ENCODE measurements around the gene STXBP6. TPM values are rescaled to one million over a fixed set of nuclear protein-coding genes. Genes with fewer than 3 reads are reported as not detected.

STXBP6 gene
- total RNA-seq, 1 experiment from 2014 or later: 12.3 TPM

DNA sequence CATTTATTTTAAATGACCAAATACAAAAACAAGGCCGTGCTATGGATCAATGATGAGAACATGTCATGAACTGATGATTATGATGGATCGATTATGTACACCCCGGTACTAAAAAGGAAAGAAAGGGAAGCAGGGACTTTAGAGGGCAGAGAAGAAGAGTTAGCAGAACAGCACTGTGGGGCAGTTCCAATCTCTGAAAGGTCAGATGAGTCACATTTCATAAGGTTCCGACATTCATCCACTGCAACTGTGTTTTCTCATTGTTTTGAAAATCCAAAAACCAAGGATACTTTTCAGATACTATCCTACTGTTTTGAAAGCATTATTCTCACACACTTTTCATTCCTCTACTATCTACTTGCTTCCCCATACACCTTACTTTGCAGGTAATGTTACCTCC is 169.3 kb downstream of the STXBP6 start:
- CTCF ChIA-PET: no interaction called here
- BruUV-seq (replicated peaks): no TSS peak
- no peak overlapping the region for H3K4me3 ChIP-seq
- no peak for TF ChIP-seq EZH2 (IDR thresholded peaks at IDR 0.05; ENCODE audit: low read depth)
- TF ChIP-seq, protein P1, sequence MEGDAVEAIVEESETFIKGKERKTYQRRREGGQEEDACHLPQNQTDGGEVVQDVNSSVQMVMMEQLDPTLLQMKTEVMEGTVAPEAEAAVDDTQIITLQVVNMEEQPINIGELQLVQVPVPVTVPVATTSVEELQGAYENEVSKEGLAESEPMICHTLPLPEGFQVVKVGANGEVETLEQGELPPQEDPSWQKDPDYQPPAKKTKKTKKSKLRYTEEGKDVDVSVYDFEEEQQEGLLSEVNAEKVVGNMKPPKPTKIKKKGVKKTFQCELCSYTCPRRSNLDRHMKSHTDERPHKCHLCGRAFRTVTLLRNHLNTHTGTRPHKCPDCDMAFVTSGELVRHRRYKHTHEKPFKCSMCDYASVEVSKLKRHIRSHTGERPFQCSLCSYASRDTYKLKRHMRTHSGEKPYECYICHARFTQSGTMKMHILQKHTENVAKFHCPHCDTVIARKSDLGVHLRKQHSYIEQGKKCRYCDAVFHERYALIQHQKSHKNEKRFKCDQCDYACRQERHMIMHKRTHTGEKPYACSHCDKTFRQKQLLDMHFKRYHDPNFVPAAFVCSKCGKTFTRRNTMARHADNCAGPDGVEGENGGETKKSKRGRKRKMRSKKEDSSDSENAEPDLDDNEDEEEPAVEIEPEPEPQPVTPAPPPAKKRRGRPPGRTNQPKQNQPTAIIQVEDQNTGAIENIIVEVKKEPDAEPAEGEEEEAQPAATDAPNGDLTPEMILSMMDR (conservative IDR thresholded peaks at IDR 0.05): no peak
- H3K4me1 ChIP-seq (replicated peaks; ENCODE audit: insufficient read depth): no peaks in the 10 kb centered on the region
- no peak for DNase-seq
- H3K9me3 ChIP-seq (ENCODE audit: insufficient read depth, low read depth): no peaks in the 10 kb centered on the region
- no peak overlapping the region for H3K27ac ChIP-seq
- intact Hi-C loops (cut with micrococcal nuclease; ENCODE audit: unreplicated experiment): no loop called here
- no peaks in the 10 kb centered on the region for H4K20me1 ChIP-seq (ENCODE audit: insufficient read depth)
- H3K9me2 ChIP-seq (ENCODE audit: insufficient read depth): no peaks in the 10 kb centered on the region
- no peaks in the 10 kb centered on the region for H3K36me3 ChIP-seq (ENCODE audit: low read depth)
- POLR2A ChIA-PET (ENCODE audit: unreplicated experiment): no interaction called here
- no peaks in the 10 kb centered on the region for H3K27me3 ChIP-seq (ENCODE audit: insufficient read depth, low read depth)
- H2AFZ ChIP-seq: no peak overlapping the region
- no peak overlapping the region for H3K4me2 ChIP-seq
- no peaks in the 10 kb centered on the region for H3F3A ChIP-seq (ENCODE audit: insufficient read depth, low read depth)
- H3K79me2 ChIP-seq (ENCODE audit: low read depth): no peaks in the 10 kb centered on the region

DNA sequence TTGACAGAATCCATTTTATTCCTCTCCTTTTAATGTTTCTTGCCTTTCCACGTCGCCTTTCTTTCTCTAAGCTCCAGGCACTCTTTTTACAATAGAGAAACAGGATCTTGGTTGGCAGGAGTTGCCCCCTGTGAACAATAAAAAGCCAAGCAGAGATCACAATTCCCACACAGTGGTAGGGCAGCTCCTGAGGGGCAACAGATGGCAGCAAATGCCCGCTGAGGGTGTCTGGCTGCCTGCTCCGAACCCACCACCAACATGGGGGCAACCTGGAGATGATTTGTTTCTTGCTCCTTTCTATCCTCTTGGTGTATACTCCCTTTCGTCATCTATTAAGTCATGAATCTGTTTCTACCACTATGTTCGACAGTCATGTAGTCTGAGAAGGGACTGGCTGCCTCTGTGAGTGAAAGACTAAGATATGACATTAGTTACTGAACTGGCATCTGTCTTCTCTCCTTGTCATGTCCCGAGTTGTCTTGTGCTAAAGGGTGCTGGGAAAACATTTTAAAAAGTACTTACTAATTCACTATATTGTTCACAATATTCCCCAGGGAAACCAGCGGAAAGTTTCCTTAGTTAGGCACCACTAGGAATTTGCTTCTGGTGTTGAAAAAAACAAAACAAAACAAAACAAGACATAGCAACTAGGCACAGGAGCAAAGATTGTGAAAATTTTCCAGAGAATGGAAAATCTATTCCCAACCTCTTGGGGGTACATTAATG is 170.1 kb downstream of the STXBP6 start:
- no peaks in the 10 kb centered on the region for H3K79me2 ChIP-seq (ENCODE audit: low read depth)
- H3K9me3 ChIP-seq (ENCODE audit: insufficient read depth, low read depth): no peaks in the 10 kb centered on the region
- intact Hi-C loops (cut with micrococcal nuclease; ENCODE audit: unreplicated experiment): no loop called here

DNA sequence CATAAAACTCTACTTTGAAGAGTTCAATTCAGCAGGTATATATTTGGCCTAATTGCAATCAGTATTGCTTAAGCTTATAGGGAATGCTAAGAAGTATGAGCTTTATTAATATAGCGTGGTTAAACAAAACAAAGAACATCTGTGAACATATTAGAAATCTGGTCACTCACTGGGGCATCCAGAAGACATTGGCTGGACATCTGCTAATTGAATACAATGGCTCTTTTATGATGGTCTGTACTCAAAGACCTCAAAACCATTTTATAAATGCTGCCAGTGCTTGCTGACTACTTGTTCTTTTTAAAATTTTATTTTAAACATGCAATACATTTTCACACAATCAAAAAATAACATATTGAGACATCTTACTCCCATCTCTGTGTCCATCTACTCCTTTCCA is 173.0 kb downstream of the STXBP6 start:
- CTCF ChIA-PET: no interaction called here
- Histone ChIP-seq H3K27ac (no peak overlapping the region), H2AFZ (no peak overlapping the region), H3K9me3 (ENCODE audit: insufficient read depth, low read depth) (no peaks in the 10 kb centered on the region), H3K9me2 (ENCODE audit: insufficient read depth) (no peaks in the 10 kb centered on the region), H3K79me2 (ENCODE audit: low read depth) (no peaks in the 10 kb centered on the region), H3K36me3 (ENCODE audit: low read depth) (no peaks in the 10 kb centered on the region), H3K4me2 (no peak overlapping the region), H4K20me1 (ENCODE audit: insufficient read depth) (no peaks in the 10 kb centered on the region), H3K4me1 (replicated peaks; ENCODE audit: insufficient read depth) (no peaks in the 10 kb centered on the region), H3K27me3 (ENCODE audit: insufficient read depth, low read depth) (no peaks in the 10 kb centered on the region), H3F3A (ENCODE audit: insufficient read depth, low read depth) (no peaks in the 10 kb centered on the region), H3K4me3 (no peak overlapping the region)
- DNase-seq: no peak
- intact Hi-C loops (cut with micrococcal nuclease; ENCODE audit: unreplicated experiment): no loop called here
- POLR2A ChIA-PET (ENCODE audit: unreplicated experiment): no interaction called here
- TF ChIP-seq, protein P1 (conservative IDR thresholded peaks at IDR 0.05): no peak
- TF ChIP-seq EZH2 (IDR thresholded peaks at IDR 0.05; ENCODE audit: low read depth): no peak
- BruUV-seq (replicated peaks): no TSS peak

More for the DNA sequence above, 170.1 kb downstream of the STXBP6 start:
- CTCF ChIA-PET: no interaction called here
- H3K4me1 ChIP-seq (replicated peaks; ENCODE audit: insufficient read depth): no peaks in the 10 kb centered on the region
- no peaks in the 10 kb centered on the region for H3F3A ChIP-seq (ENCODE audit: insufficient read depth, low read depth)
- no peaks in the 10 kb centered on the region for H3K9me2 ChIP-seq (ENCODE audit: insufficient read depth)
- H3K27me3 ChIP-seq (ENCODE audit: insufficient read depth, low read depth): no peaks in the 10 kb centered on the region
- POLR2A ChIA-PET (ENCODE audit: unreplicated experiment): no interaction called here
- no peak for DNase-seq
- no peaks in the 10 kb centered on the region for H4K20me1 ChIP-seq (ENCODE audit: insufficient read depth)
- TF ChIP-seq, protein P1 (conservative IDR thresholded peaks at IDR 0.05): no peak
- TF ChIP-seq EZH2 (IDR thresholded peaks at IDR 0.05; ENCODE audit: low read depth): no peak
- H2AFZ ChIP-seq: no peak overlapping the region
- H3K4me3 ChIP-seq: no peak overlapping the region
- no peaks in the 10 kb centered on the region for H3K36me3 ChIP-seq (ENCODE audit: low read depth)
- BruUV-seq (replicated peaks): no TSS peak
- H3K27ac ChIP-seq: no peak overlapping the region
- H3K4me2 ChIP-seq: no peak overlapping the region

All from PC-9 (cell line).